Kidney glomerular epithelial cell (primary cell): ENCODE data around the gene LRIG3.
"Not testable (repeated sequence)": the region's sequence is repeated elsewhere in the genome, so short reads cannot be mapped to it uniquely, and the experiment has no call there.

Experiments
- DNase-seq: peaks from one replicate; lab custom pipeline; 2025; lab: John Stamatoyannopoulos, UW

The LRIG3 gene, protein sequence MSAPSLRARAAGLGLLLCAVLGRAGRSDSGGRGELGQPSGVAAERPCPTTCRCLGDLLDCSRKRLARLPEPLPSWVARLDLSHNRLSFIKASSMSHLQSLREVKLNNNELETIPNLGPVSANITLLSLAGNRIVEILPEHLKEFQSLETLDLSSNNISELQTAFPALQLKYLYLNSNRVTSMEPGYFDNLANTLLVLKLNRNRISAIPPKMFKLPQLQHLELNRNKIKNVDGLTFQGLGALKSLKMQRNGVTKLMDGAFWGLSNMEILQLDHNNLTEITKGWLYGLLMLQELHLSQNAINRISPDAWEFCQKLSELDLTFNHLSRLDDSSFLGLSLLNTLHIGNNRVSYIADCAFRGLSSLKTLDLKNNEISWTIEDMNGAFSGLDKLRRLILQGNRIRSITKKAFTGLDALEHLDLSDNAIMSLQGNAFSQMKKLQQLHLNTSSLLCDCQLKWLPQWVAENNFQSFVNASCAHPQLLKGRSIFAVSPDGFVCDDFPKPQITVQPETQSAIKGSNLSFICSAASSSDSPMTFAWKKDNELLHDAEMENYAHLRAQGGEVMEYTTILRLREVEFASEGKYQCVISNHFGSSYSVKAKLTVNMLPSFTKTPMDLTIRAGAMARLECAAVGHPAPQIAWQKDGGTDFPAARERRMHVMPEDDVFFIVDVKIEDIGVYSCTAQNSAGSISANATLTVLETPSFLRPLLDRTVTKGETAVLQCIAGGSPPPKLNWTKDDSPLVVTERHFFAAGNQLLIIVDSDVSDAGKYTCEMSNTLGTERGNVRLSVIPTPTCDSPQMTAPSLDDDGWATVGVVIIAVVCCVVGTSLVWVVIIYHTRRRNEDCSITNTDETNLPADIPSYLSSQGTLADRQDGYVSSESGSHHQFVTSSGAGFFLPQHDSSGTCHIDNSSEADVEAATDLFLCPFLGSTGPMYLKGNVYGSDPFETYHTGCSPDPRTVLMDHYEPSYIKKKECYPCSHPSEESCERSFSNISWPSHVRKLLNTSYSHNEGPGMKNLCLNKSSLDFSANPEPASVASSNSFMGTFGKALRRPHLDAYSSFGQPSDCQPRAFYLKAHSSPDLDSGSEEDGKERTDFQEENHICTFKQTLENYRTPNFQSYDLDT

DNA sequence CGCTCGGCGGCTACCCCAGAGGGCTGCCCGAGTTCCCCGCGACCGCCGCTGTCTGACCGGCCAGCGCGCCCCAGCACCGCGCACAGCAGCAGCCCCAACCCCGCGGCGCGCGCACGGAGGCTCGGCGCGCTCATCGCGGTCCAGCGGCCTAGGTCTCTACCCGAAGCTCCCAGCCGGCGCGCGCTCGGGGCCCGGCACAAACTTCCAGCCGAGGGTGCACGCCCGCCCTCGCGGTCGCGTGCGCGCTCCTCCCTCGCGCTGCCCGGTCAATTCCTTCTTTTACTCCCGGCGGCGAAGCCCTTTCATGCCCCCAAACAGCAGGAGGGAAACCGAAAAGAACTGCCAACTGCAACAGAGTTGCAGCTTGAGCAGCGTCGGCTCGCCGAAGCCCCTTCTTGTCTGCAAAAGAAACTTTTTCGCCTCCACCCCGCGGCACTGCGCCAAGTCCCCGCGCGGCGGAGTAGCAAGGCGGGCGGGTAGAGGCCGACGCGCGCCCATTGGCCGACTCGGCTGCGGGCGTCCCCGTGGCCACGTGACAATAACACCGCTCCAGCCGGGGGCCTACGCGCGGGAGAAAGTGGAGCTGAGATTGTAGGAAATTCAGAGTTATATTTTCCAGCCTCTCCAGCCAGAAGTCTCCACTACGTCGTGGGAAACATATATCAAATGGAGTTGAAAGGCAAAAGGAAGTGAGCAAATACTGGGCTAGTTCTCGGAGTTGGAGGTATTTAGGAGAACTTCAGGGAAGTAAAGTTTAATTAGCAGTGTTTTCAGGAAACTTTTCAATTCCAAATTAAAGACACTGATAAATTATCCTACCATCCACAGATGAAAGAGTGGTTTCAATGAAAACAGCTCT, at the start of gene LRIG3:
TSS of gene LRIG3 (minus strand) at position 403 of the 859 bp plus-strand sequence. CDS start at position 134, 269 bp downstream.
- DNase-seq: peak; percentile 81

- no peak for DNase-seq
Observed at GRCh38 chr12:58969237-58969636, 48.9 kb upstream of the LRIG3 start.

- peak; percentile 3 for DNase-seq
Observed at GRCh38 chr12:58967561-58967960, 47.3 kb upstream of the LRIG3 start.

- DNase-seq: no peak
Observed at GRCh38 chr12:58966939-58967338, 46.6 kb upstream of the LRIG3 start.

DNA sequence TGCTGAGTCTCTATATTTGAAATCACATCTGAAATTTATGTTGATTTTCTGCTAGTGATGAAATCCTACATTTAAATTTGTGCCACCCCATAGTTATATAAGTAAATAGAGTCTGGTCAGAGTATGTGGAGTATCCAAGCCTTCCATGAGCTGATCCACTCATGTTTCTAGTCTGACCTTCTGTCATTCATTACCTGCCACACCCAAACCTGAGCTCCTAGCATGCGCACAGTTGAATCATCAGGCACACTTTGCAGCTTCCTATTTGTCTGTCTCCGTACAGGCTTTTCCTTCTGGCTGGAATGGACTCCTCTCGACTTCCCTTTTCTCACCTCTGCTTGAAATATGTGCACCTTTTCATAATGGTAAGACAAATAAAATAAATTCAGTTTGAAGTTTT, 45.3 kb upstream of the LRIG3 start:
- DNase-seq: no peak

GRCh38 chr12:58963844-58964243, 43.5 kb upstream of the LRIG3 start:
- DNase-seq: no peak

DNA sequence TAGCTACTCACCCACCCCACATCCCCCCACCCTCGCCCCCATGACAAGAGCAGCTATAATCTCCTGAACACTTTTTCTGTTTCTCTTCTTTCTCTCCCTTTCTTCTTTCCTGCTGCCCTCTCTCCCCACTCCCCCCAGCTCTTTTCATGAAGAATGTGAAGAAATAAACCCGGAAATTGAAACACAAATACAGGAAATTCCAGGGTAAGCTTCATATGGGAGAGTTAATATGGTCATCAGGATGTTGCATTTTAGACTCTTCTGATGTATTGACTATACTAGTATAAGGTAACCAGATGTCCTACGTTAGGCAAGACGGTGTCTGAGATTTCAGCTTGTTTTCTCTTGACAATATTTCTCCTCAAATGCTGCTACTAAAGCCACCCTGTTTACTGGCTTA, 41.6 kb upstream of the LRIG3 start:
- DNase-seq: no peak

GRCh38 chr12:58961166-58961565, 40.9 kb upstream of the LRIG3 start:
- no peak for DNase-seq

DNA sequence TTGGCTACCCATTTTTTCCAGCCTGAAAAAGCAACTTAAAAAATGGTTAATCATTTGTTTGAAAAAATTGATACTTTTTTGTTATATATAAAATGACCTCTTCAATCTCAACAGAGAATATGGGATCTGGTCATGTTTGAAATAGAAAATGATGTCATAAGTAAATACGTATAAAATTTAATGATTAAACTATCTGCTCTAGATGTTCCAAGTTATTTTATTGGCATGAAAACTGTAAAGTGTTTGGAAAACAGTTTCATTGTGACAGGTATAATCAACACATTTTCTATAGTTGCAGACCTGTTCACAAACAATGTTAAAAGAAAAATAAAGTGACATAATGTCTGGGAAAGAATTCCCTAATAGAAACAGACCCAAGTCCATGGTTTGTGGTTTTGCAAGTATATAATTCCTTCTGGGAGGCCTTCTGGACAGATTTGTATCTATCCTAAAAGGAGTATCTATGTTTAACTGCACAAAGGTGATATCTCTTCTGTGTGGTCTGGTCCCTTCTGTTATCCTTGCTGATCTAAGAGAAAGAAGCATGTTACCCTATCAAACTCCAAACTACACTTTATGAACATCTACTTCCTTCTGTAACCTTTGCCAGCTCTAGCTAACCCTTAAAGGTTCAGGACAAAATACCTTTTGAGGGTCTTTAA, 39.5 kb upstream of the LRIG3 start:
- DNase-seq: no peak

DNA sequence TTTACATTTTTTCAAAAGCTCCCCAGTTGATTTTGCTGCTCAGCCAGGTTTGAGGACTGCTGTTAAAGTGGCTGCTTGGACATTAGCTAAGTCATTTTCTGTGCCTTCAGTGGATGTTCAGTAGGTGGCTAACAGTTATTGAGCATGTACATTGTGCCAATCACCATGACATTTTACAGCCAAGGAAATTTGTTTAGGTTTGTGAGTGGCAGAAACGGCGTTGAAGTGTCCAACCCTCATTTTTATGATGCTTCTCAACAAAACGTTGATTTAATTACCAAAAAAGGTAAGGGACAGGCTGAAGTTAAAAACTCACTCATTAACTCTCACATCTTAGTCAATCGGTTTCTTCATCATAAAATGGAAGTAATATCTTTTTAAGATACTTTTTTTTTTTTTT, 37.0 kb upstream of the LRIG3 start:
- no peak for DNase-seq

DNA sequence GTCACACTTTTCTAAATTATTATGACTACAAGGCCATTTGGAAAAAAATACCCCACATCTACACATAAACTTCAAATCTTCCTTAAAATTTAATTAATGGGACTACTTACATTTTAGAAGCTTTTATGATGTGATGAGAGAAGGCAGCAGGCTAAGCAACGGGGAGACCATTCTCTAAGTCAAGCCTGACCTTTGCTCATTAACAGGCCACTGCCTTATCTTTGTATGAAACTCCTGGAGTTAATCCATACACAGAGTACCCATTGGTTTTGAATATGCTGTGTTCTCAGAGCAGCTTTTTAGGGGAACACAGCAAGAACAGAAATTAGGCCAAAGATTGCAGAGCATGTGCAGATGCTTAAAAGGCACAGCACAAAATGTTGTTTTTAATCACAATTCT, 35.5 kb upstream of the LRIG3 start:
- no peak for DNase-seq

GRCh38 chr12:58954002-58954401, 33.7 kb upstream of the LRIG3 start:
- DNase-seq: no peak

DNA sequence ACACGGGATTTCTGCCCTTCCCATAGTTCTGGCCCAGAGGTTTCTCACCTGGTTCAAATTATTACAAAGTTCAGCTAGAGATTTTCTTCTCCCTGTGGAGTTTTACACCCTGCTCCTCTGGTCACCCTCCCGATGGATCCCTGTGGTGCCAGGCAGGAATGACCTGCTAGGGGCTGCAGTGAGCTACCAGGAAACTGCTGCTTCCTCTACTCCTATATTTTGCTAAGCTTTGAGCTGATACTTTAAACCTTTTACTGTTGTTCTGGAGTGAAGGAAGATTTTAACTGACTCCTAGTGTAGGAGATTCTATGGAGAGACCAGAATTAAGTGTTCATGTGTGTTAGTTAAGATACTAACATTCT, 30.4 kb upstream of the LRIG3 start:
- DNase-seq: no peak

DNA sequence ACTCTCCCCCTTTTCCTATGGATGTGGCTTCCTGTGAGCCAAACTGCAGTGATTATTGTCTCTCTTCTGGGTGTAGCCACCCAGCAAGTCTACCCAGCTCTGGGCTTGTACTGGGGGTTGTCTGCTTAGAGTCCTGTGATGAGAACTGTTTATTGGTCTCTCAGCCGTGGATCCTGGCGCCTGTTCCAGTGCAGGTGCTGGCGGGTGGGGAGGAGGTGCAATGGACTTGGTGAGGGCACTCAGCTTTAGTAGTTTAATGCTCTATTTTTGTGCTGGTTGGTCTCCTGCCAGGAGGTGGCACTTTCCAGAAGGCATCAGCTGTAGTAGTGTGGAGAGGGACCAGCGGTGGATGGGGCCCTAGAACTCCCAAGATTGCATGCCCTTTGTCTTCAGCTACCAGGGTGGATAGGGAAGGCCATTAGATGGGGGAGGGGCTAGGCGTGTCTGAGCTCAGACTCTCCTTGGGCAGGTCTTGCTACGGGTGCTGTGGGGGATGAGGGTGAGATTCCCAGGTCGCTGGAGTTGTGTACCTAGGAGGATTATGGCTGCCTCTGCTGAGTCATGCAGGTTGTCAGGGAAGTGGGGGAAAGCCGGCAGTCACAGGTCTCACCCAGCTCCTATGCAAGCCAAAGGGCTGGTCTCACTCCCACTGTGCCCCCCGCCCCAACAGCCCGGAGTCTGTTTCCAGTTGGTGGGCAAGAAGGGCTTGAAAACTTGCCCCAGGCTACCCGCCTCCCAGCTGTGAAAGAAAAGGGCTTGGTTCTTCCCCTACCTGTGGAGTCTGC, 29.8 kb upstream of the LRIG3 start:
- DNase-seq: not testable (repeated sequence)

DNA sequence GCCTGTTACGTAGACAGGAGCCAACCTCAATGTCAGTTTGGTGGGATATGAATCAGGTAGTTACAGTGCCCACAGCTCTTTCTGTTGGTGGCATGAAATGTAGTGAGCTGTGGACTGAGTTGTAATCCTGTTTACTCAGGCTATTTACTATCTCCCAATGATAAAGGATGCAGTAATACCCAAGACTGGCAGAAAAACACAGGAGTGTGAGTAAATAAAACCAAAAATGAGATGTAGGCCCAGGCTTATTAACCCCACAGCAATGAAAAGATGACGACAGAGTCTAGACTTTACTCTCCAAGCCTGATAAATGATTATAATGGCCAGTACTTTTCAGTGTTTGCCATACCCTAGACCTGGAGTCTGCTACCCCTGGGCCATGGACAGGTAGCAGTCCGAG, 22.8 kb upstream of the LRIG3 start:
- no peak for DNase-seq

DNA sequence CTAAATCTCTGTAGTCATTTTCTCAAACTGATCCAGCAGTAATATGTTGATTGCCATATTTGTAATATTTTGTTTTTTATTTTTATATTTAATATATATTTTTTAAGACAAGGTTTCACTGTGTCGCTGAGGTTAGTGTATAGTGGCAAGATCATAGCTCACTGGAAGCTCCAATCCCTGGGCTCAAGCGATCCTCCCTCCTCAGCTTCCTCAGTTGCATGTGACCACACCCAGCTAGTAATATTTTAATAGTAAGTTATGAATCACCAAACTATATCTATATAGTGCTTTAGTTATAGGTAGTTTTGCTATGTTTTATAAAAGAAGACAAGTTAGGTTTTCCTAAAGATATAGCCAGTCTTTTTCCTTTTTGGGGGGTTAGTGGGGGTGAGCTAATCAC, 22.0 kb upstream of the LRIG3 start:
- DNase-seq: no peak

GRCh38 chr12:58939399-58940100, 19.2 kb upstream of the LRIG3 start:
- no peak for DNase-seq

DNA sequence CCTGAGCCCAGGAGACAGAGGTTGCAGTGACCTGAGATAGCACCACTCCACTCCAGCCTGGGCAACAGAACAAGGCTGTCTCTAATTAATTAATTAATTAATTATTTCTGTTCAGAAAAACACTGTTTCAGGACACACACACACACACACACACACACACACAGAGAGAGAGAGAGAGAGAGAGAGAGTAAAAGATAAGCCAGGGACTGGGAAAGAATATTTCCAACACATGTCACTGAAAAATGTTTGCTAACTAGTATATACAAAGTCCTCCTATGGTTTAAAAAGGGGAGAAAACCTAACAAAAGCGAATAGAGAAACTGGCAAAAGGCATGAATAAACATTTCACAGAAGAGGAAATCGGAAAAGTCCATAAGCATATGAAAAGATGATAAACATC, 18.1 kb upstream of the LRIG3 start:
- DNase-seq: no peak

DNA sequence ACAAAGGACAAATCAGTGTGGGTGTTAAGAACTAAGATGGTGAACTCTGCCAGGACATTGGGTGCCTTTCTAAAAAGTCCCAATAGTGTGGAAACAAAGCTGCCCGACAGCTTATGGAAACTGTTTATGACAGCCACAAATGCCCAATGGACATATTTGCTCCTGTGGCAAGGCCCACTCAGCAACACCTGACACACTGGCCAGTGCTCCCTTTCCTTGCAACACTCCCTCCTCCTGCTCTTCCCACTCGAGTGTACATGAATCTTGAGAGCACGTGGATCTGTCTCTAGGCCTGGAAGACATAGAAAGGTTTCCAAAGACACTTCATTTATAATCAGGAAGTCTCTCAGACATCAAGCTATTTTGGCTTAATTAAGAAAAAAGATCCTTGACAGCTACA, 14.2 kb upstream of the LRIG3 start:
- DNase-seq: no peak
